ENCODE data around the gene SUN1.

- TF ChIP-seq CTCF (IDR thresholded peaks at IDR 0.05; ENCODE audit: low read depth, low read length) (no peak), EZH2phosphoT487 (IDR thresholded peaks at IDR 0.05; ENCODE audit: low read depth) (no peak)
These were observed 61.4 kb downstream of the SUN1 start for GRCh38 chr7:893686-894085.

All from OCI-LY3 (cell line).